ENCODE measurements around the gene GPC6.

The GPC6 gene

GRCh38 chr13:93386116-93386515 is 159.5 kb downstream of the GPC6 start:
- DNase-seq = no peak

DNA sequence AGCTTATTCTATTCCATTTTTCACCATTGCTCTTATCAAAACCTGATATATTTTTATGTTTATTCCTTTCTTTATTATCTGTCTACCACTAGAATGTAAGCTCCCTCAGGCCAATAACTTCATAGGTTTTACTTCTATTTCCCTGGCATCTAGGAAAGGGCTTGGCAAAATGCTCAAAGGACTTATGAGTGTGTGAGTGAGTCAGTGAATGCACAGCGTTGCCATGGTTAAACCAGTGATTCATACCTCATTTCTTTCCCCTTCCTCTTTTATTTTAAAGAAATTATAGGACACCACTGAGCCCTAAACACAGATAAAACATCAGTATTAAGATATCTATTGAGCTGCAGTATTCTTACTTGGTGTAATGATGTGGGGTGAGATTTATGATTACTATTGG is 162.1 kb downstream of the GPC6 start:
- DNase-seq = no peak

GRCh38 chr13:93397619-93398018 is 171.0 kb downstream of the GPC6 start:
- DNase-seq = no peak

GRCh38 chr13:93398167-93399035 is 171.8 kb downstream of the GPC6 start:
- DNase-seq = no peak

DNA sequence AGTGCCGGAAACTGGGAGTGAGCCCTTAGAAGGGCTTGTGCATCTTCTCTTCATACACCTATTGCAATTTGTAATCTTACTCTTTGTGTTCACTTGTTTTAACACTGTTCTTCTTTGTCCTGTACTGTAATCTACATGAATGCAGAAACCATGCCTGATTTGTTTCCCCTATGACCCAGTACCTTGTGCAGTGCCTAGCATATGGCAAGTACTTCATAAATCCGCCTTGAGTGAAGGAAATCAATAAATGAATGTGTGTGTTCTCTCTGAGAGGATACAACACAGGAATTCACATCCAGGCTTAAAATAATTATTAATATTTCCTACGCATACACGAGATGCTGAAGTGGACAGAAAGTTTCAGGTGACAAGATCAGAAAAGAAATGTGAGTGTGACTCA is 172.6 kb downstream of the GPC6 start:
- no peak for DNase-seq

DNA sequence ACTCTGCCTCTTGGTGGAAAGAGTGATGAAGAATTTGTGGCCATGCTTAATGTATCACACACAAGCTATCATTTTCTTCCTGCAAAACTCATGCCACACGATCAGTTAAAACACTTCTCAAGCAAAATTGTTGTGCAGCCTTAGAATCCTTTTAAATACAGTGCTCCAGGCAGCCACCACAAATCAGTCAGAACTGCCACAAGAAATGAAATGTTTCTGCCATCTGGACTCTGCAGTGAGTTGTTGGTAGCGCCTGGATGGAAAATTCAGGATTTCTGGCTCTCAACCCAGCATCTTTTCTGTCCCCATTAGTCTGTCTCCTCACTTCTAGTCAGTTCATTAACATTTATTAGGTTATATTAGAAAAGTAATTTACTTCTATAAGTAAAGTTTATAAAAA is 179.5 kb downstream of the GPC6 start:
- no peak for DNase-seq

- no peak for DNase-seq
These were observed 180.9 kb downstream of the GPC6 start for GRCh38 chr13:93407551-93407950.

DNA sequence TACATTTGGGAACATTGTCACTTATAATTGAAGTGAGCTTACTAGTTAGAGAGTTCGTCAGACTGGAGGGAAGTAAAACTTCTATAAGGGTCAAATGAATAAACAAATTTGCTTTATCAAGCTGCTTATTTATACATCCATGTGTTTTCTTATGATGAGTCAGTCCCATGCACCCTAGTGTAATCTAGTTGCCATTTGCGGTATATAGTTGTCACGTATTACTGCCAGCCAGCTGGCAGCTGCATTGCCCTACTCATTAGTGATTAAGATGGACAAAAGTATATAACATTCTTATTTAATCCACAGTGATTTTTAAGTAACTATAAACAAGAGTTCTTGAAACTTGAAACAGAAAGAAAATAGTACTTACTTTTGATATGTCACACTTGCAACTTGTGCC is 182.4 kb downstream of the GPC6 start:
- DNase-seq = no peak

DNA sequence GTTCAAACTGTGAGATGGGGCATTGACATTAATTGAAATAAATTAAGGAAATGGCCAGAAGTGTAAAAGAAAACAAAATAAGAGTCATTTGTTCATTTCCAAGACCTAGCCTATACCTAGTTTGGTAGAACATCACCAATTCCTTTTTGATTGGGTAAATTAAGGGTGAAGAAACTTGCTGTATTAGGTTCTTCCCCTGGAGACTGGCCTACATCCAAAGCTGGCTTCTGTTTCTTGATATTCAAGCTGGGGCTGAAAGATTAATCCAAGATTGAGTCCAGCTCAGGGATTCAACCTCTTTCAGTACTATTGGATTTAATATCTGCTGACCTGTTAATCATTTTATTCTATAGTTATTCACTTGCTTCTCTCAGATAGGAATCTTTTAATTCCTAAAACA is 183.2 kb downstream of the GPC6 start:
- DNase-seq = no peak

GRCh38 chr13:93411186-93411680 is 184.6 kb downstream of the GPC6 start:
- no peak for DNase-seq

DNA sequence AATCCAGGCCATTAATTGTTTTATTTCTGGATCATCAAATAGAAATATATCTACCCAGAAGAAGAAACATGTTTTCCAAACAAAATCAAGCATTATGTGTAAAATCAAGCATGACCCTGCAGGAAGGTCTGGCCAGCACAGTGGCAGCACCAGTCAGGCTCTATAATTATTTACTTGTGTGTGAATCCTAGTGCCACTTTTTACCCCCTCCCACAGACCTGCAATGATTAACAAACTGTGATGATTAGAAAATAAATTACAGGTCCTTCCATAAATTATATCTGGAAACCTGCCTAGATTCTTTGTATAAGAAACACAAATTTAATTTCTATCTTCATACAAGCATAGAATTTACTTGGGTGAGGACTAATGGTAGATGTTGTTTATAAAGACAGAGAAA is 186.1 kb downstream of the GPC6 start:
- DNase-seq = no peak

- no peak for DNase-seq
These were observed 187.5 kb downstream of the GPC6 start for GRCh38 chr13:93413972-93414717.

DNA sequence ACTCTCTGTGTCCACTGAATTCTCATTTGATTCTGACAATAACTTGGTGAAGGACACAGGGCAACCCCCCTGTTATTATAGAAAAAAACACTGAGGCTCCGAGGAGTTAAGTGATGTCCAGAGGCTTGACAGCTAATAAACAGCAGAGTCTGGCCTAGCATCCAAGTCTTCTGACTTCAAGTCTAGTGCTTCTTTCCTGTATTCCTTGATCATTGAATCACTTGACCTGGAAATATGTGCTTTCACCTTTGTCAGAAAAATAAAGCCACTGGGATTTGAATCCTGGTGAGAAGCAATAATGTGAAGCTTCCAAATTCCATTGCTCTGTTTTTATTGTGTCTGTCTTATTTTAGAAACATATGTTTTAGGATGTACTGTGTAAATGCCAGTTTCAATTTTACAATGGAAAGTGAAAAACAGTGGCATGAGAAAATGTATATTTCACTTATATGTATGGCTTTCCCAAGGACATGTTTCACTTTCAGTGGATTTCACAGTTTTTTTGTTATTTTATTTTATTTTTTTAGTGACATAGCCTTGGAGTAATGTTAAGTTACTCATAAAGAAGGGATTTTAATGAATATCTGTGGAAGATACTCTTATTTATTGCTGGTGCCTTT is 190.2 kb downstream of the GPC6 start:
- no peak for DNase-seq

GRCh38 chr13:93418398-93418797 is 191.8 kb downstream of the GPC6 start:
- DNase-seq = no peak

GRCh38 chr13:93420206-93420605 is 193.6 kb downstream of the GPC6 start:
- no peak for DNase-seq

DNA sequence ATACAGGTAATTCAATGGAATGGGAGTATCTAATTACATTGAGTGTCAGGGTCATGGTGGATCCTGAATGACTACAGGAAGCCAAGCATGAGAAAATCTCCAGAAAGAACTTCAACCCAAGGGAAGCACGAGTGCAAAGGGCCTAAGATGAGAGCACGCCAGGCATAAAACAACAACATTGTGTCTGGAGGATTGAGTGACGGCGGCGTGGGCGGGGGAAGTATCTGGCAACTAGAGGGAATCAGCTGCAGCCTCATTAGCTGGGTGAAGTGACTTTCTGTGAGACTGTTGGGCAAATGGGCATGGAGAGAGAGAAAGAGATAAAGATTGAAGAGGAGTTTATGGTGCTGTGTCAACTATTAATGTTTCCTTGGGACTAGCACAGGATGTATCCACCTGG is 194.3 kb downstream of the GPC6 start:
- DNase-seq = no peak

GRCh38 chr13:93422980-93423543 is 196.5 kb downstream of the GPC6 start:
- DNase-seq = no peak

DNA sequence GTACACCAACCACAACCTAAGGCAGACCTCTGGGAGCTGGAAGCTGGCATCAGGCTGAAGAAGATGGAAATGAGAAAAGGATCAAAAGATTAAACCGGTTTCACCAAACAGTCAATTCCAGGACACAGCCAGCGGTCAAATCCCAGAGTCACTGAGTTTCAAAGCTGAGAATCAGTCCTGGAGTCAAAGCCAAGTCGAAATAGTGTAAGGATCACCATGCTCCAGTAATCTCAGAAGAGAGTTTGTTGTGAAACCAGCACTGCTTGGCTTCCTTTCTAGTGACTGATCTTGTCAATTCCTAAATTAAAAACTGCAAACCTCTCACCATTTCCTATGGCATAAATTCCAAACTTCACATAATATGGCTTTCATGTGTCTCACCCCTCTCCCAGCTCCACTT is 198.8 kb downstream of the GPC6 start:
- no peak for DNase-seq

GRCh38 chr13:93430381-93430780 is 203.8 kb downstream of the GPC6 start:
- DNase-seq = no peak

DNA sequence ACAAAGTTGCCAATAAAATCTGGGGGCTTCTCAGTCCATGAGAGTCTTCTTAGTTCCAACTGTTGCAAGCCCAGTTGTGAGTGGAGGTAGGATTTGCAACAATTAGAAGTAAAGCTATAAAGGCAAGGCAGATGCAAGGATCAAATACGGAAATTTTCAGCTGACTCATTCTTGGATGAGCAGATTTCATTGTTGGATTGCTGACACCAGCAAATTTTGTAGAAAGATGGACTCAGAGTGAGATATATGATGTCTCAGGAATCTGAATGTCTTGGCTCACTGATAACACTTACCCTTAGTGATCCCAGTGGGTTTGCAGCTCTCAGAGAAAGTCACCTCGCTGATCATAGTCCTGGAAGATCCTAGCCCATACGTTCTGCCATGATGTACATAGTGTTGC is 209.0 kb downstream of the GPC6 start:
- no peak for DNase-seq

DNA sequence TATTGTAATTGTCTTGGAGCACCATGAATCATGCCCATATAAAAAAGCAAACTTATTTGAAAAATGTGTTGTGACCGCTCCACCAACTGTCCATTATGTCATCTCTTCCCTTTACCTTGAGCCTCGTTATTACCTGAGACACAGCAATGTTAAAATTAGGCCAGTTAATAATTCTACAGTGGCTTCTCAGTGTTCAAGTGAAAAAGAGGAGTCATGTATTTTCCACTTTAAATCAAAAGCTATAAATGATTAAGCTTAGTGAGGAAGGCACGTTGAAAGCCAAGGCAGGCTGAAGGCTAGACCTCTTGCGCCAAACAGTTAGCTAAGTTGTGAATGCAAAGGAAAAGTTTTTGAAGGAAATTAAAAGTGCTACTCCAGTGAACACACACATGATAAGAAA is 210.5 kb downstream of the GPC6 start:
- DNase-seq = no peak

- no peak for DNase-seq
These were observed 219.6 kb downstream of the GPC6 start for GRCh38 chr13:93446238-93446637.

- DNase-seq = no peak
These were observed 223.6 kb downstream of the GPC6 start for GRCh38 chr13:93450191-93450621.
